HG03575 (cell line): ENCODE data around the gene MYO10.
"Not testable (repeated sequence)": the region's sequence is repeated elsewhere in the genome, so short reads cannot be mapped to it uniquely, and the experiment has no call there.

Experiments
- ATAC-seq: cut with Tn5 transposase; IDR thresholded peaks from one replicate; pipeline ENCODE4 v1.9.1; 2021; ENCODE audit not compliant: unreplicated experiment, insufficient number of reproducible peaks, low FRiP score; ENCODE audit errors: extremely low read depth

MYO10 gene

GRCh38 chr5:16776611-16777251 is 159.4 kb downstream of the MYO10 start:
- ATAC-seq: no peak

- no peak for ATAC-seq
These were observed 161.3 kb downstream of the MYO10 start for GRCh38 chr5:16774806-16775205.

GRCh38 chr5:16773991-16774390 is 162.1 kb downstream of the MYO10 start:
- no peak for ATAC-seq

- ATAC-seq: no peak
These were observed 163.5 kb downstream of the MYO10 start for GRCh38 chr5:16772556-16772955.

GRCh38 chr5:16768184-16768583 is 167.9 kb downstream of the MYO10 start:
- ATAC-seq: no peak

GRCh38 chr5:16763211-16763610 is 172.9 kb downstream of the MYO10 start:
- ATAC-seq: no peak

GRCh38 chr5:16759147-16759773 is 176.8 kb downstream of the MYO10 start:
- ATAC-seq: no peak

GRCh38 chr5:16757989-16758501 is 178.0 kb downstream of the MYO10 start:
- no peak for ATAC-seq

GRCh38 chr5:16757577-16757976 is 178.5 kb downstream of the MYO10 start:
- ATAC-seq: not testable (repeated sequence)

GRCh38 chr5:16757146-16757545 is 178.9 kb downstream of the MYO10 start:
- ATAC-seq: no peak

GRCh38 chr5:16756692-16757091 is 179.4 kb downstream of the MYO10 start:
- ATAC-seq: no peak

GRCh38 chr5:16755641-16756040 is 180.4 kb downstream of the MYO10 start:
- ATAC-seq: no peak

GRCh38 chr5:16754601-16755000 is 181.5 kb downstream of the MYO10 start:
- ATAC-seq: no peak

GRCh38 chr5:16754086-16754485 is 182.0 kb downstream of the MYO10 start:
- ATAC-seq: no peak

GRCh38 chr5:16750445-16750844 is 185.6 kb downstream of the MYO10 start:
- no peak for ATAC-seq

GRCh38 chr5:16749626-16750025 is 186.5 kb downstream of the MYO10 start:
- no peak for ATAC-seq

GRCh38 chr5:16744164-16744880 is 191.8 kb downstream of the MYO10 start:
- no peak for ATAC-seq

GRCh38 chr5:16742938-16743337 is 193.2 kb downstream of the MYO10 start:
- no peak for ATAC-seq

- ATAC-seq: no peak
These were observed 195.2 kb downstream of the MYO10 start for GRCh38 chr5:16740811-16741392.
